Left lobe of liver (tissue), 2 donors: Measurements from ENCODE around the gene SLFN11. TPM values are rescaled to one million over a fixed set of nuclear protein-coding genes. Genes with fewer than 3 reads are reported as not detected.
A peak's percentile ranks its signal among the peaks of the same experiment; 100 is the strongest.
"Not testable (repeated sequence)": the region's sequence is repeated elsewhere in the genome, so short reads cannot be mapped to it uniquely, and the experiment has no call there.

Experiments
- ATAC-seq: fragments of 200-7000 bp; cut with Tn5 transposase; one replicate; pipeline ENCODE4 v1.9.1; 2020; ENCODE audit warnings: mild to moderate bottlenecking, moderate library complexity
- DNase-seq: peaks from one replicate; pipeline ENCODE4 v3.0.0-alpha.2; 2020; ENCODE audit warnings: low spot score
- total RNA-seq: library from RNA; stranded (reverse); gene quantifications from one replicate; pipeline ENCODE4 v1.2.1, GENCODE V29; 2021
- donor health status: DM: no; HTN: no; CAD: no; lungs with moderate emphysema.
- donor health status: DM: no; HTN: yes; CAD: no.

The SLFN11 gene
- total RNA-seq, 1 donor from 2014 or later = 2.7 TPM

DNA sequence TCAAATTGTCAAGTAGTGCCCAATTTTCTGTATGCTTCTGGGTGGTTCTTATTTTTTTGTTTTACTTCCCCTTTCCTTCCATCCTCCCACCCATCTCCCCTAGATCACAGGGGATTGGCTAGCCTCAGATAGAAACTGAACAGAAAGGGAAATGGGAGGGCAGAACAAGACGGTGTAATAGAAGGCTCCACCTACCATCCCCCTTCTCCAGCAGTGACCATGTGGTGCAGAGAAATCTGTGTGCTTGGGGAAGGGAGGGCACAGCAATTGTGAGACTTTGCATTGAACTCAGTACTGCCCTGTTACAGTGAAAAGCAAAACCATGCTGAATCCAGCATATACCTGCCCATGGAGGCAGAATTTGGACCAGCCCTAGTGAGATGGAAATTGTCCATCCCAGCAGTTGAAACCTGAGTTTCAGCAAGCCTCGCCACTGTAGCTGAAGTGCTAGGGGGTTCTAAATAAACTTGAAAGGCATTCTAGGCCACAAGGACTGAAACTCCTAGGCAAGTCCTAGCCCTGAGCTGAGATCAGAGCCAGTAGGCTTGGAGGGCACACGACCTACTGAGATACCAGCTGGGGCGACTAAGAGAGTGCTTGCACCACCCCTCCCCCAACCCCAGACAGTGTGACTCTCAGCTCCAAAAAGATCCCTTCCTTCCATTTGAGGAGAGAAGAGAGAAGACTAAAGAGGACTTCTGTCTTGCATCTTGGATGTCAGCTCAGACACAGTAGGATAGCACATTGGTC lies 5.2 kb downstream of the SLFN11 start:
- ATAC-seq = peak; percentile 64
- no peak for DNase-seq

DNA sequence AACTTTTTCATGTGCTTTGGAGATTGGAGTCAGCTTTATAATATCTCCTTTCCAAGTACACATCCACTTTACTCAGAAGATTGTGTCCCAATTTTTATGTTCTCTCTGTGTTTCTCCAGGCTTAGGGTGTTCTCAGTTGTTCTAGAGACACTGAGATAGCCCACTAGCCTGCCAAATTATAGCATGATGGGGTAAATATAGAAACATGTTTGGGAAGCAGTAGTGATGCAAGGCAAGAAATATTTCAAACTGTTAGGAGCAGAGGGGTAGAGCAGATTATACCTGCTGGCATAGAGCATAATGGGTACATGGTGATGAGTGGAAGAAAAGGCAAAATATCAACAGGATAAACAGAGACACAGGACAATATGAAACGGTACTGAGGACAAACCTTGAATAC lies 12.4 kb downstream of the SLFN11 start:
- ATAC-seq = no peak
- DNase-seq = no peak

DNA sequence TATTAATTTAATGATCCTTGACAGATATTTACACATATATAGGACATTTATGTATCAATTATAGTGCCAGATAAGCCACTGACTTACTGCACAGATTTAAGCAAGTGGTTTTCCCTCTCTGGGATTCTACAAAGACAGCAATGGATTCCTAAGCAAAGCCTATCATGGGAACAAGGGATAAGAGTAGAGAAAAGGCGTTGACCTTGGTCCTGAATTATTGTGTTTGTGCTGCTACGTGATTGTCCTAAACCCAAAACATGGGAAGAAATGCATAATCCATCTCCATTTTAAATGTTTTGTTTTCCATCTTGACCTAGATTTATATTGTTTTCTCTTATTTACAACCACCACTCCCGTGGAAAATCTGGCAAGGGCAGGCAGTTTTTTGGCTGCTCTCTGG lies 14.0 kb downstream of the SLFN11 start:
- DNase-seq = no peak
- no peak for ATAC-seq

DNA sequence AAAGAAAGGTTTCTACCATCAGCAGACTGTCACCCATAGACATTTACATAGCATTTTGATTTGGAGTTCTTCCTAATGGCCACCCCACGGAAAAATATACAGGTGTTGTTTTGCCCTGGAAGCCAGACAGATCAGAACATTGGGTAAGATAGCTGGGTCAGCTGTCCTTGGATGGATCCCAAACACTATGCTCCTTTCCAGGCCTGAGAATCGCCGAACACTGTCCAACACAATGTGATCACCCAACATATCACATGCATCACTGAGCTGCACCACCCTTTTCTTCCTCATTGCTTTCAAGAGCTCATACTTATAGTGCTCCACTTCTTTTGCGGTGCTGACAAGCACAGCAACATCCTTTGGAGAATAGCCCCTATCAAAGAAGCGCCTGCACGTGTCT lies 21.1 kb downstream of the SLFN11 start:
- DNase-seq = no peak
- no peak for ATAC-seq

DNA sequence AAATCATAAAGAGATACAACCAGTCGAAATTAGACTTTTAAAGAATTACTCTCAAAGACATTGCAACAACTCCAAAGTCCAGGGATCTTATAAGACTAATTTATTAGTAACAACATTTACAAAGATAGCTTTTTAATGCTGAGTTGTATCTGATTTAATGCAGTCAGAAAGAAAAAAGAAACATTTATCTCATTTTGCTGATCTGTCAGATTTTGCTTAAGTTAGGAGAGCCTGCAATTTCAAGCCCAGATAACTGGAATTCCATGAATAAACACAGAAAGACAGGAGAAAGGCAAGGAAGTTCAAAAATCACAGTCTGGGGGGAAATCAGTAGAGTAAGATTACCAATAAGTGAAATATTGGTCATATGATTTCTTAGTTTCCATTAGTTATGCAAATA lies 22.9 kb downstream of the SLFN11 start:
- no peak for ATAC-seq

DNA sequence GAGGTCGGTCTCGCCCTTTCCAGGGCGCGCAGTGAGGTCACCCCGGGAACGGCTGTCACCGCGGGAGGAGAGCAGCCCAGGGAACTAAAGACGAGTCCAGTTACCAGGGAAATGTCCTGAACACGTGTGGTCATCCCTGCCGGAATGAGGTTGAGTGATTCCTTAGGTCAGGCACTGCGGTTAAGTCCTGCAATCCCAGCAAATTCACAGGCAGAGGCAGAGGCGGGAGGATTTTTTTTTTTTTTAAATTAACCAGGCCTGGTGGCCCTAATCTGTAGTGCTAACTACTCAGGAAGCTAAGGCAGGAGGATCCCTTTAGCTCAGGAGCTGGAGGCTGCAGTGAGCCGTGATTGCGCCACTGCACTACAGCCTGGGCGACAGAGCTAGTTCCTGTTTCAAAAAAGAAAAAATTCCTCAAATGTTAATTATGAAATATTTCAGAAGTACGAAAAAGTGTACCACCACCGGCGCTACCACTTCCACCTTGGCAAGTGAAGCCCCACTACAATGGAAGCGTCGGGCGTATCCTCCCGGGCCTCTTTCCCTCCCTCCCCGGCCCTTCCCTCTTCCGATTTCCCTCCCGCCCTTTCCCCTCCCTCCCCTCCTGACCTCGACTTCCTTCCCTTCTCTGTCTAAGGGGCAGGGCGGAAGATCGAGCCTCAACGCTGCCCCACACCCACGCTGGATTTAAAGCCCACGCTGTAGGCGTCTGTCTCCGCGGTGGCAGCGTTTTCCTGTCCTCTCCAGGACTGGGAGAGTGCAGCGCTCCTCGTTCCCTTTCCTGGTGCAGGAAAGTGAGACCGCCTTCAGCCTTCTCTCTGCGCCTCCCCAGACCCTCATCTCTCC lies 27.3 kb downstream of the SLFN11 start:
- DNase-seq (peak; percentile 66), ATAC-seq (peak; percentile 83)

More for the DNA sequence above, 22.9 kb downstream of the SLFN11 start:
- no peak for DNase-seq

DNA sequence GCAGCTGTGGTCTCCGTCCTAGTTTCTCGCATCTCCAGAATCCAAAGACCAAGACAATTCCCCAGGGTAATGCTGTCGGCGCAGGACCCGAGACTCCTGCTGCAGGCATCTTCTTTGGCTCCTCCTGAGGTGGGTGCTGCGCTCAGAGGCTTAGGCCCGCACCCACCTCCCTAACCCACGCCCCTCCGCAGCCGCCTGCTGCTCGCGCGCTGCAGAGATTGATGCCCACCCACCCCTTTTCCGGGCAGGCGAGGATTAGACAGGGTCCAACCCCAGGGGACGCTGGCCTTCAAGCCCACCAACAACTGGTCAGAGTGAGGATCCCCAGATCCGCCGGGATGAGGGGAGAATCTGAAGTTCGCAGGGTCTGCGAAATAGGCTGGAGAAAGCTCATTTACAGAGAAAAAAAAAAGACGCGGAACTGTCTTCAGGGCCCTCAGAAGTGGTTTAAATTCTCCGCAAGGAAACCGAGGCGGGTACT lies 27.9 kb downstream of the SLFN11 start:
- DNase-seq (no peak), ATAC-seq (no peak)

DNA sequence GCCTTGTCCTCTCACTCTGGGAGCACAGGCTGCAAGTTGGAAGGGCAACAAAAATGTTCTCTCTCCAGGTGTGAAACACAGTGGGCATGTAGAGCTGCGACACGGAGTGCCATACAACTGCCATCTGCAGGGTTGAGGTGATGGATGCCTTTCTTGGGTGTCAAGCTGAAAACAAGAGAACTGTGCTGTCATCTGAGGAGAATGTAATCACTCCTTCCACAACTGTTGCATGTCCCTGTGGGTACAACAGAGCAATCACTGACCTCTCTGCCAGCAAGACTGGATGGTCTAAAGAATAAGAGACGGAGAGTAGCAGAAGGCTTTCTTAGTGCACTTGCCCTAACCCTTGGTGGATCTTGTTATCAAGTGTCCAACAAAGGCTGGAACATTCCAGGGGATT lies 29.2 kb downstream of the SLFN11 start:
- DNase-seq (no peak), ATAC-seq (no peak)

DNA sequence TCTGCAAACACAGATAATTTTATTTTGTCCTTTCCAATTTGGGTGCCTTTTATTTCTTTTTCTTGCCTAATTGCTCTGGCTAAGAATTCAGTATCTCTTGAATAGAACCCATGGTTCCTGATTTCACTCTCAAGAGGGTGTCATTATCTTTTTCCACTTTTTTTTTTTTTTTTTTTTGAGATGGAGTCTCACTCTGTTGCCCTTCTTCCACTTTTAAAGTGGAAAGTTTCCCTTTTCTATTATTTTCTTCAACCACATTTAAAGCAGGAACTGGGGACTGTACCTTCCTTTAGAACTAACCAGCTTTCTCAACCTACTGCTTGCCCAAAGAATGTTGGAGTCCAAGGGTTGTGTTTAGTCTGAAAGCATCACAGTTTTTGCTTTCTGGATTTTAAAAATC lies 31.1 kb downstream of the SLFN11 start:
- ATAC-seq (no peak), DNase-seq (no peak)

DNA sequence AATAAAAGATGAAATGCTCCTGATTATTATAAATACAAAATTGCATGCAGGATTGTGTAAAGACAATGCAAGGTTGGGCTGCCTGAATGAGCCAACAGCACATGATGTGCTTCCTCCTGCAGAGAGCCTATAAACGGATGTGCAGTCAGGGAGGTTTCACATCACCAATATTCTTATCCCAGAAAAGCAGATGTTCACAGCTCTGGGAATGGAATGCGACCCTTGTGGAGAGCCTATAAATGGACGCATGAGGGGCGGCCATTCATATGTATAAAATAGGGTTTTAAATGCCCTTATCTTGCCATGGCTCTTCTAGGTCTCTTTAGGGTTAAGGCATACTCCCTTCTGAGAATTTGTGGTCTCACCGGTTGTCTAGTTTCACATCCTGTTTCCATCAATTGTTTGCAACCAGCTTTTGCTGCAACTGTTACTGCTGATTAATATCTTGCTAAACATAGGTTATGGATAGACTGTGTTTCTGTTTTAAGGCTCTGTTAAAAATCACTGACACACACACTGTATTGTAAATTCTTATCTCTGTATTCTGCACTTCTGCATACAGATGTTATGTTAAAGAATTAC lies 31.9 kb downstream of the SLFN11 start:
- DNase-seq (no peak), ATAC-seq (no peak)

DNA sequence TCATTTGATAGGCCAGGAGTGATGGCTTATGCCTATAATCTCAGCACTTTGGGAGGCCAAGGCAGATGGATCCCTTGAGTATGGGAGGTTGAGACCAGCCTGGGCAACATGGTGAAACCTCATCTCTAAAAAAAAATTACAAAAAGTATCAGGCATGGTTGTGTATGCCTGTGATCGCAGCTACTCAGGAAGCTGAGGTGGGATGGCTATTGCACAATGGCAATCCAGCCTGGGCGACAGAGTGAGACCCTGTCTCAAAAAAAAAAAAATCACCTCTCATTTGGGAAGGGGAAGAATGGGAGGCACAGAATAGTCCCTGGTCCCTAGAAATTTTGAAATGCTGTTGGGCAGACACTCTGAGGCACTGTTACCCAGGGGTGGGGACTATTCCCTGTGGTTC lies 35.2 kb downstream of the SLFN11 start:
- no peak for DNase-seq

DNA sequence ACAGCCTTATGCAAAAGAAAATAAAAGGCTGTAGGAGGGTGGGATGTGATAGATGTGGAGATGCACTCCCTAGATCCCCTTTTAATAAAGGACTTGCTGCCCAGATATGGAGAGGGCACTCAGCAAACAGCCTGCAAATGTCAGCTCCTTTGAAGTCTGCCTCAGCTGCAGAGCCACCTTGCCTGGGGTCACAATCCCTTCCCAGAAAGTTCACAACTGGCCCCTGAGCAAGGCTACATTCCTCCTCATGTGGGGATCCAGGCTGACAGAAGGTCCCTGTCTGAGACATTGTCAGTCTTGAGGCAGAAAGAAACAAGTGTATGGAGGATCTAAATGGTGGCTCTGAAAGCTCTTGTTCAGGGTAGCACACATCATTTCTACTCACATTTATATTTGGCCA lies 36.1 kb downstream of the SLFN11 start:
- DNase-seq = no peak
- no peak for ATAC-seq

More for the DNA sequence above, 35.2 kb downstream of the SLFN11 start:
- ATAC-seq = no peak

DNA sequence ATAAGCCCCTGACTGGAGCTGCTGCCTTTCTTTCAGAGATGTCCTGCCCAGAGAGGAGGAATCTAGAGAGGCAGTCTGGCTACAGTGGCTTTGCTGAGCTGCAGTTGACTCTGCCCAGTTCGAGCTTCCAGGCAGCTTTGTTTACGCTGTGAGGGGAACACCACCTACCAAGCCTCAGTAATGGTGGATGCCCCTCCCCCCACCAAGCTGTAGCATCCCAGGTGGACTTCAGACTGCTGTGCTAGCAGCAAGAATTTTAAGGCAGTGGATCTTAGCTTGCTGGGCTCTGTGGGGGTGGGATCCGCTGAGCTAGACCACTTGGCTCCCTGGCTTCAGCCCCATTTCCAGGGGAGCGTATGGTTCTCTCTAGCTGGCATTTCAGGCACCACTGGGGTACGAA lies 39.8 kb downstream of the SLFN11 start:
- ATAC-seq, DNase-seq: not testable (repeated sequence)

DNA sequence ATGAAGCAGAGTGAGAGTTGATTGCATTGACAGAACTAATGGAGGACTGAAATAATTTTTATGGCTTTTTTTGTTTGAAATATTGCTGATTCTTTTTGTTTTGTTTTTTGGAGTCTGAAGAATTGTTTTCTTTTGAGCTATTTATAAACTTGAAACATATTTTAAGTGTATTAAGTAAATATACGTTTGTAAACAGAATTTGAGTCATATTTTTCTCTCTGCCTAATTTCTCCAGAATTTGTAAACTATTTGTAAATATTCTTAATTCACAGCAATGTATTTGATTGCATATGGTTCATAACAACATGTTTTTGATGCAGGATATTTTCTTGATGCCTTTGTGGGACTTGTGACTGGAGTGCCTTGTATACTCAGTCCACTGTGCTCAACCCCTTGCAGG lies 50.7 kb downstream of the SLFN11 start:
- DNase-seq (no peak), ATAC-seq (no peak)

DNA sequence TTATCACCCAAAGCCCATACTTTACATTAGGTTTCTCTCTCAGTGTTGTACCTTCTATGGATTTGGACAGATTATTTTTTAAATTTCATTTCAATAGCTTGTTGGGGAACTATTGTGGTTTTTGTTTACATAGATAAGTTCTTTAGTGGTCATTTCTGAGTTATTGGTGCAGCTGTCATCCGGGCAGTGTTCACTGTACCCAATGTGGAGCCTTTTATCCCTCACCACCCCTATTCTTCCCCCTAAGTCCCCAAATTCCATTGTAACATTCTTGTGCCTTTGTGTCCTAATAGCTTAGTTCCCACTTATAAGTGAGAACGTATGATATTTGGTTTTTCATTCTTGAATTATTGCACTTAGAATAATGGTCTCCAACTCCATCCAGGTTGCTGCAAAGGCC lies 57.5 kb downstream of the SLFN11 start:
- ATAC-seq (no peak), DNase-seq (no peak)

DNA sequence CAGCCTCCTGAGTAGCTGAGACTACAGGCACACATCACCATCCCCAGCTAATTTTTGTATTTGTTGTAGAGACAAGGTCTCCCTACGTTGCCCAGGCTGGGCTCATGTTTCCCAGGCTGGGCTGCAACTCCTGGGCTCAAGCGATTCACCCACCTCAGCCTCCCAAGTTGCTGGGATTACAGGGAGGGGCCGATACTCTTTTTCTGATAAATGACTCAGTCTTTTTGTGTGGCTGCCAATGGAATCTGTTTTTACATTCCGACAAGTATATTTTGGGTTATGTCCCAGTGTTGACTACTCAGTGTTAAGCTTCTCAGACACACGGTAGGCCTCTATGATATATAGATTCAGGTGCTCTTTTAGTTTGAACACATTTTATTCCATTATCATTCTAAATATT lies 58.1 kb downstream of the SLFN11 start:
- DNase-seq (no peak), ATAC-seq (no peak)

DNA sequence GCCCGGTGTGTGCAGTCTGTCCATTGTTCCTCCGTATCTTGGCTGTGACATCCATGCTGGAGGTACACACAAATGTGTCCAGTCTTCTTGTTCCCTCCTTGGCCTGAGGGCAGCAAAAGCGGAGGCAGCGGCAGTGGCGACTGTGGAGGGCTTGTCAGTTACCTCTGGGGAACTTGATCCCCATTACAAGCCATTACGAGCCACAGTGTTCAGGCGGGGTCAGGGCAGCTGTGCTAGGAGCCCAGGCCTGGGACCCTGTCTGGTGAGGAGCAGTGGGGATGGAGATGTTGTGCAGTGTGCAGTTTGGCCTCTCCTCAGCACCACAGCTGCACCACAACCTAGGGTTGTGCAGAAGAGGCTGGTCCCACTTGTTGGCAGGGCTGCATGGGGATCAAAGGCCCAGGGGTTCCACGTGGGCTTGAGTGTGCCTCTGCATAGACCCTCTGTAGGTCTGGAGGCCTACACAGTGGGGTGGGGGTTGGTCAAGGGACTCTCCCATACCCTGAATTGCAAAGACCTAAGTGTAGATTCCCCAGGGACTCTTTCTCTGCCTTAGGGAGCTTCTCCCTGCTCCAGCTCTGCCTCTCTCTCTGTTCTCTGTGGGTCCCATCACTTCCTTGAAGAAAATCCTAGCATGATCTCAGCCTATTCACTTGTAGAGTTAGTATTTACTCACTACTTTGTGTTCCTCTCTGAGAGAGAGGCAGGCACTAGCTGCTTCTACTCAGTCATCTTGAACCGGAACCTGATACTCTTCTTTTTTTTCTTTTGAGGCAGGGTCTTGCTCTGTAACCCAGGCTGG lies 58.8 kb downstream of the SLFN11 start:
- DNase-seq (no peak), ATAC-seq (no peak)

DNA sequence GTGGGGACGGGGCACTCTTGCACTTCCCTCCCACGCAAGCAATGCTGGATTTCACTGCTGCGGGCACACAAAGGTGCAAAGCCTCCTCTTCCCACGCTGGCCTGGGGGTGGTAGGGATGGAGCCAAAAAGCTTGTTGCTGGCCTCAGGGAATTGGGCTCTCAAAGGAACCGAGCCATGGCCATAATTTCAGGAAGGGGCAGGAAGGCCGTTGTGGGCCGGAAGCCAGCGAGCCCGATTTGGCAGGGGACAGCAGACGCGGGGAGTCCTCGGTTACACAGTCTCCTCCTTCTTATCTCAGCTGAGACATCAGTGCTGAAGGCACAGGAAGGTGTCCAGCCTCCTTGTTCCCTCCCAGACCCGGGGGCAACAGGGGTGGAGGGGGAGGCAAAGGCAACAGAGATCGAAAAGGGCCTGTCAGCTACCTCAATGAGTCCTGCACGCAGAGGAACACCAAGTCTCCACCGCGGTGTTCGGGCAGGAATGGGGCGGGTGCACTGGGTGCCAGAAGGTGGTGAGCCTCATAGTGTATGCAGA lies 59.5 kb downstream of the SLFN11 start:
- DNase-seq (peak; percentile 49), ATAC-seq (peak; percentile 12)

DNA sequence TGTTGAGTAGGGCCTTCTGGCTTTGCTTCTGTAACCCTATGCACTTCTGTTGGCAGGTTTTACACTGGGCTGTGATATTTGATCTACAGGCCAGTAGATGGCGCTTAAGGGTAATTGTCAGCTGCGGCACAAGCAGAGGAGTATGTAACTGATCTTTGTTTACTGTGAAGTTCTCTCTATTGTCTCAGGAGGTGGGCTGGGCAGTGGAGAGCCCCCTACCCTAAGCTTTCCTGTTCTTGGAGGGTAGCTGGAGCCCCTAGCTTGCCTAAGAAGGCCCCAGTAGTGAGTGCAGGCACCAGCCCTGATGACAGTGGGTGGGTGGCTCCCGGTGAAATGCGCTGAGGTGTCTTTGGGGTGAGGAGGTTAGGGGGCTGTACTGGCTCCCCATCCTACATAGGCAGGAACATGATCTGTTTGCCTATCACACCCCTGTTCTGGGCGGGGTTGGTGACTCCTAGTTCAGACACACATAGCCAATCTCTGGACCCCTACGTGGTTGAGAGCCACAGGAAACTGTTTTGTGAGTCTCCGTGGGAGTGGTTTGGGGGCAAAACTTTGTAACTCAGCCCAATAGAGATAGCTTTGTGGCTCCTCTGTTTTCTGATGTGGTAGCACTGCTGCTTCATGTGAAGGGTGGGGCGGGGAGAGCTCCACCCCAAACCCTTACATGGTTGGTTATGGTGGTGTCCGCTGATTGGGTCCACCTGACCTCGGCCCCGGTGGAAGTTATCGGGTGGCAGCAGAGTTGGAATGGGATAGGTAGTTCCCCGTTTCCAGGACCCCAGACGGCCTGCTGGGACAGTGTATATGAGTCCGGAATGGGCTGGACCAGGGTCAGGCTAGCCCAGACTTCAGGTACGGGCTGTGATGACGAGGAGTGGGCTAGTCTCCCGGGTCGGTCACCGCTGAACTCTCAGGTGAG lies 60.4 kb downstream of the SLFN11 start:
- ATAC-seq = peak; percentile 98
- peak; percentile 52 for DNase-seq

DNA sequence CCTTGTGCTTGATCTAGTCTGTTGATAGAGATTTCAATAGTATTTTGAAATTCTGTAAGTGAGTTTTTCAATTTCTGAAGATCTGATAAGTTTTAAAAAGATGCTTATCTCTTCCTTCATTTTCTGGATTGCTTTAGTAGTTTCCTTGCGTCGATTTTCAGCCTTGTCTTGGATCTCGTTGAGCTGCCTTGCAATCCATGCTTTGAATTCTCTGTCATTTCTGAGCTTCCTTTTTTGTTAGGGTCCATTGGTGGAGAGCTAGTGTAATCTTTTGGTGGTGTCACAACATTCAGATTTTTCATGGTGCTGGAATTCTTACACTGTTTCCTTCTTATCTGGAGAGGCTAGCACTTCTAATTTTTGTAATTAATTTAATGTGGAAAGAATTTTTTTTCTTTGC lies 61.1 kb downstream of the SLFN11 start:
- DNase-seq (no peak), ATAC-seq (no peak)
